Smooth muscle cell (in vitro differentiated cells): ENCODE data around the gene WWOX. TPM values are rescaled to one million over a fixed set of nuclear protein-coding genes. Genes with fewer than 3 reads are reported as not detected.
A peak's percentile ranks its signal among the peaks of the same experiment; 100 is the strongest.

Experiments
- DNase-seq: peaks from one replicate; lab custom pipeline; 2025; ENCODE audit not compliant: unreplicated experiment; lab: John Stamatoyannopoulos, UW
- H2AFZ ChIP-seq: fragments of 200-600 bp; sonication (generic); 2 replicates; pipeline ENCODE4 v1.6.0; 2016; ENCODE audit warnings: antibody characterized with exemption, low read depth, mild to moderate bottlenecking
- H3F3A ChIP-seq: fragments of 200-600 bp; sonication (generic); 2 replicates; pipeline ENCODE4 v1.6.0; 2017; ENCODE audit warnings: antibody characterized with exemption, low read depth
- H3K27ac ChIP-seq: fragments of 200-600 bp; sonication (generic); 2 replicates; pipeline ENCODE4 v1.5.1; 2016; ENCODE audit warnings: low read depth, mild to moderate bottlenecking
- H3K27me3 ChIP-seq: fragments of 200-600 bp; sonication (generic); 2 replicates; pipeline ENCODE4 v1.6.1; 2016; ENCODE audit warnings: low read depth, mild to moderate bottlenecking
- H3K36me3 ChIP-seq: fragments of 200-600 bp; sonication (generic); 2 replicates; pipeline ENCODE4 v1.5.1; 2016; ENCODE audit warnings: low read depth
- H3K4me1 ChIP-seq: fragments of 200-600 bp; sonication (generic); 2 replicates; pipeline ENCODE4 v1.5.1; 2016; ENCODE audit warnings: low read depth
- H3K4me2 ChIP-seq: fragments of 200-600 bp; sonication (generic); 2 replicates; pipeline ENCODE4 v1.6.0; 2016; ENCODE audit warnings: mild to moderate bottlenecking
- H3K4me3 ChIP-seq: fragments of 200-600 bp; sonication (generic); 2 replicates; pipeline ENCODE4 v1.5.1; 2016; ENCODE audit warnings: mild to moderate bottlenecking
- H3K79me2 ChIP-seq: fragments of 200-600 bp; sonication (generic); 2 replicates; pipeline ENCODE4 v1.6.0; 2016; ENCODE audit warnings: low read depth, mild to moderate bottlenecking
- H3K9ac ChIP-seq: fragments of 200-600 bp; sonication (generic); 2 replicates; pipeline ENCODE4 v1.6.0; 2016; ENCODE audit warnings: low read depth
- H3K9me3 ChIP-seq: fragments of 200-600 bp; sonication (generic); replicated peaks from 2 replicates; pipeline ENCODE4 v1.5.1; 2016; ENCODE audit warnings: low read depth
- H4K20me1 ChIP-seq: fragments of 200-600 bp; sonication (generic); 2 replicates; pipeline ENCODE4 v1.6.0; 2016; ENCODE audit warnings: low read depth
- WGBS: methylation state at CpG from one replicate; pipeline ENCODE4 v1.1.7; 2016; ENCODE audit warnings: low lambda C conversion rate; 5-methylcytosine and 5-hydroxymethylcytosine counted together
- polyA plus RNA-seq: library from polyadenylated mRNA; unstranded; fragments of >200 nt; fragmentation: Nextera tagmentation; extraction: Ambion mirVana; gene quantifications from 2 replicates; pipeline ENCODE4 v1.2.1, GENCODE V29; 2016
- total RNA-seq: library from RNA; depleted of rRNA; stranded (reverse); fragments of >200 nt; gene quantifications from 2 replicates; pipeline ENCODE4 v1.2.3, GENCODE V29; 2014
- TF ChIP-seq, protein P1 (sequence below): fragments of 200-600 bp; sonication (generic); IDR thresholded peaks from 2 replicates; pipeline ENCODE4 v1.5.1; 2017; ENCODE audit warnings: borderline replicate concordance, mild to moderate bottlenecking, antibody characterized with exemption; ENCODE audit not compliant: insufficient read depth, poor library complexity, severe bottlenecking

The WWOX gene
- total and polyA plus RNA-seq, 2 experiments from 2014 or later: 7.5 to 14.0 TPM

- no peaks in the 10 kb centered on the region for H3F3A ChIP-seq
- no peaks in the 10 kb centered on the region for H3K27me3 ChIP-seq
- TF ChIP-seq, protein P1, sequence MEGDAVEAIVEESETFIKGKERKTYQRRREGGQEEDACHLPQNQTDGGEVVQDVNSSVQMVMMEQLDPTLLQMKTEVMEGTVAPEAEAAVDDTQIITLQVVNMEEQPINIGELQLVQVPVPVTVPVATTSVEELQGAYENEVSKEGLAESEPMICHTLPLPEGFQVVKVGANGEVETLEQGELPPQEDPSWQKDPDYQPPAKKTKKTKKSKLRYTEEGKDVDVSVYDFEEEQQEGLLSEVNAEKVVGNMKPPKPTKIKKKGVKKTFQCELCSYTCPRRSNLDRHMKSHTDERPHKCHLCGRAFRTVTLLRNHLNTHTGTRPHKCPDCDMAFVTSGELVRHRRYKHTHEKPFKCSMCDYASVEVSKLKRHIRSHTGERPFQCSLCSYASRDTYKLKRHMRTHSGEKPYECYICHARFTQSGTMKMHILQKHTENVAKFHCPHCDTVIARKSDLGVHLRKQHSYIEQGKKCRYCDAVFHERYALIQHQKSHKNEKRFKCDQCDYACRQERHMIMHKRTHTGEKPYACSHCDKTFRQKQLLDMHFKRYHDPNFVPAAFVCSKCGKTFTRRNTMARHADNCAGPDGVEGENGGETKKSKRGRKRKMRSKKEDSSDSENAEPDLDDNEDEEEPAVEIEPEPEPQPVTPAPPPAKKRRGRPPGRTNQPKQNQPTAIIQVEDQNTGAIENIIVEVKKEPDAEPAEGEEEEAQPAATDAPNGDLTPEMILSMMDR: no peak
- H3K27ac ChIP-seq: peak overlapping the region; percentile 18
- no peaks in the 10 kb centered on the region for H3K4me1 ChIP-seq
- H3K9me3 ChIP-seq: no peaks in the 10 kb centered on the region
- H3K36me3 ChIP-seq: no peaks in the 10 kb centered on the region
- no peaks in the 10 kb centered on the region for H4K20me1 ChIP-seq
- no peak overlapping the region for H3K9ac ChIP-seq
- H2AFZ ChIP-seq: no peak overlapping the region
- WGBS: 30% methylated on average over 13 of the region's 13 CpGs
- H3K4me3 ChIP-seq: peak overlapping the region; percentile 14
- no peak for DNase-seq
- H3K79me2 ChIP-seq: no peaks in the 10 kb centered on the region
- H3K4me2 ChIP-seq: peak overlapping the region; percentile 42
Observed at GRCh38 chr16:78184238-78185183, 85.1 kb downstream of the WWOX start.

DNA sequence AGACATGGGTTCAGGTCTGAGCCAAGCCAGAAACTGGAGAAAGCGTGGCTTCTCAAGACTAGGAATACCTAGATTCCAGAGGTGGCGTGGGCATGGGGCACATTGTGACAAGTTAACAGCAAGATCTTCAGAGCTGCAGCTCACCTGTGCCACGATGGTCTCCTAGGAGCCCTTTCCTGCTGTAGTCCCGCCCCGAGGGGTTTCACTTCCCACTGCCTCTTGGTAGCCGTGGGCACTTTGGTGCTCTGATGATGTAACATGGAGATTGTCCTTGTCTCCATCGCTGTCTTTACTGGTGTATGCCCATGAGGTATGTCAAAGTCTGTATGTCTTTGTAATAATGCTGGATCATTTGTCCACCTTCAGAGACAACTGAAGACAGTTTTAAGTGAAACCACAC is 89.7 kb downstream of the WWOX start:
- Histone ChIP-seq H3K36me3 (no peaks in the 10 kb centered on the region), H3K27ac (no peak overlapping the region), H4K20me1 (no peaks in the 10 kb centered on the region), H3K4me1 (no peaks in the 10 kb centered on the region), H3K9ac (no peak overlapping the region), H3K79me2 (no peaks in the 10 kb centered on the region), H3K4me3 (no peak overlapping the region), H2AFZ (no peak overlapping the region), H3F3A (no peaks in the 10 kb centered on the region), H3K9me3 (no peaks in the 10 kb centered on the region), H3K27me3 (no peaks in the 10 kb centered on the region), H3K4me2 (no peak overlapping the region)
- WGBS: 98% methylated on average over 7 of the region's 7 CpGs
- TF ChIP-seq, protein P1: no peak
- DNase-seq: no peak

DNA sequence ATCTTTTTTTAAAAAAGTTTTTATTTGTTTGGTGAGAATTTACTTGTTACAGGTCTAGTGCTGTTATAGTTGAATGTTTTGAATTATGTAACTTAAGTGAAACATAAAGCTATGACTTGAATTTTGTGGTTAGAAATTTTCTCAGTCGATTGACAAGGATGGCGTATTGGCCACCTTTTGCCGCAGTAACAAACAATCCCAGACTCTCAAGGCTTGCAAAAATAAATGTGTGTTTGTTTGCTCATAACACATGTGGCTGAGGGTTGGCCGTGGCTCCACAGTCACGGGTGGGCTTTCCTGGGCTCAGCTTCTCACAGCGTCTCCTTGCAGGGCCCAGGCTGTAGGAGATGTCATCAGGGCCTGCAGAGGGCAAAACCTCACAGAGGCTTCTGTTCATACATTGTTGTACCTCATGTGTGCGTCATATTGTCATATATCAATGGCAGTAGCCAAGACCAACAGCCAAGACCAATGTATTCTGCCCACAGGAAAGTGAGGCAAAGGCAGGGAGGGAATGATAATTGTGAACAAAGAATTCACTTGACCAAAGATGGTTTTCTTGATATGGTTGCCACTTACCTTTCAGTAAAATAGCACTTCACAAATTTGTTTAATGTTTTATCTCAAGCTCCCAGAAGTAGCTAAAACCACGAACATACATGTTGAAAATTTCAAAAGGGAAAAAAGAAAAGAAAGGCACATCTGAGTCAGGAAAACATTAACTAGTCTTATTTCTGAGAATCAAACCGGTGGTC is 93.5 kb downstream of the WWOX start:
- Histone ChIP-seq H3K27me3 (no peaks in the 10 kb centered on the region), H3K27ac (no peak overlapping the region), H3K79me2 (no peaks in the 10 kb centered on the region), H3K9me3 (no peaks in the 10 kb centered on the region), H4K20me1 (no peaks in the 10 kb centered on the region), H2AFZ (no peak overlapping the region), H3K4me2 (no peak overlapping the region), H3K4me3 (no peak overlapping the region), H3F3A (no peaks in the 10 kb centered on the region), H3K9ac (no peak overlapping the region), H3K4me1 (no peaks in the 10 kb centered on the region), H3K36me3 (no peaks in the 10 kb centered on the region)
- WGBS: 84% methylated on average over 9 of the region's 9 CpGs
- TF ChIP-seq, protein P1: no peak
- no peak for DNase-seq
